Renal pelvis (tissue), 4 donors: ENCODE data around the gene MYADML2. TPM values are rescaled to one million over a fixed set of nuclear protein-coding genes. Genes with fewer than 3 reads are reported as not detected.
"Not testable (repeated sequence)": the region's sequence is repeated elsewhere in the genome, so short reads cannot be mapped to it uniquely, and the experiment has no call there.

Experiments used
- DNase-seq: peaks from one replicate; pipeline ENCODE4 v3.0.0-alpha.2; 2013
- polyA plus RNA-seq, 3 donors: library from polyadenylated mRNA; unstranded; fragments of 120-200 nt; gene quantifications; one replicate each; pipeline ENCODE4 v1.2.1, GENCODE V29; 2013; ENCODE audit not compliant: insufficient read length in 3 of 3

MYADML2 gene
- polyA plus RNA-seq, 3 donors, result 0.17 to 0.36 (median 0.24) TPM

GRCh38 chr17:81959362-81960129 lies 12.5 kb upstream of the MYADML2 start:
- no peak for DNase-seq

GRCh38 chr17:81958633-81959342 lies 11.8 kb upstream of the MYADML2 start:
- DNase-seq, result no peak

- no peak for DNase-seq
Measured at GRCh38 chr17:81957691-81958432, 10.8 kb upstream of the MYADML2 start.

- no peak for DNase-seq
Measured at GRCh38 chr17:81956607-81957589, 9.9 kb upstream of the MYADML2 start.

- no peak for DNase-seq
Measured at GRCh38 chr17:81955756-81956544, 8.9 kb upstream of the MYADML2 start.

GRCh38 chr17:81955058-81955681 lies 8.1 kb upstream of the MYADML2 start:
- DNase-seq, result no peak

- DNase-seq, result no peak
Measured at GRCh38 chr17:81954131-81955057, 7.4 kb upstream of the MYADML2 start.

- DNase-seq, result not testable (repeated sequence)
Measured at GRCh38 chr17:81953443-81953842, 6.4 kb upstream of the MYADML2 start.

- DNase-seq, result no peak
Measured at GRCh38 chr17:81952792-81953228, 5.8 kb upstream of the MYADML2 start.

GRCh38 chr17:81951785-81952684 lies 5.0 kb upstream of the MYADML2 start:
- no peak for DNase-seq

GRCh38 chr17:81950501-81950900 lies 3.5 kb upstream of the MYADML2 start:
- DNase-seq, result no peak

- no peak for DNase-seq
Measured at GRCh38 chr17:81948635-81949378, 1.8 kb upstream of the MYADML2 start.

- DNase-seq, result no peak
Measured at GRCh38 chr17:81944858-81945257, 2.2 kb downstream of the MYADML2 start.

- DNase-seq, result no peak
Measured at GRCh38 chr17:81942167-81942553, 4.9 kb downstream of the MYADML2 start.

GRCh38 chr17:81941484-81942166 lies 5.4 kb downstream of the MYADML2 start:
- DNase-seq, result no peak
